MM.1S (cell line): ENCODE measurements around the gene BRS3.

Experiments
- EZH2 ChIP-seq: fragments of 300-600 bp; sonication (generic); optimal IDR thresholded peaks from 2 replicates; pipeline ENCODE3; 2017; ENCODE audit warnings: low read depth, mild to moderate bottlenecking, antibody characterized with exemption, low read length, mixed read lengths
- EZH2phosphoT487 ChIP-seq: fragments of 300-600 bp; sonication (generic); IDR thresholded peaks from 2 replicates; pipeline ENCODE4 v1.6.1; 2018; ENCODE audit warnings: antibody characterized with exemption, low read length
- TF ChIP-seq, protein P1 (sequence below): fragments of 300-600 bp; sonication (generic); IDR thresholded peaks from 2 replicates; pipeline ENCODE4 v1.5.1; 2016; ENCODE audit warnings: antibody characterized with exemption, low read length, mixed read lengths

DNA sequence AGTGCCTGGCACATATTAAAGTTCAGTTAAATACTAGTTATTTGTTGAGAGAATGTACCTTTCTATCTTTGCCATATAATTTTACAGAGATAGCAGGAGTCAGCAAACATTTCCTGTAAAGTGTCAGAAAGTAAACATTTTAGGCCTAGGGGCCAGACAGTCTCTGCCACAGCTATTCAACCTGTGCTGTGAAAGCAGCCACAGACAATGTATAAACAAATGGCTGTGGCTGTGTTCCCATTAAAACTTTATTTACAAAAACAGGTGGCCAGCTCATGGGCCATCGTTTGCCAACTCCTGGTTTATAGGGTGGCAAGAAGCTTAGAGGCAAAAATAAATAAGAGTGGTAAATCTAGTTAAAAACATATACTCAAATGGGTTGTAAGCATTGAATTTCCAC is 34.0 kb upstream of the BRS3 start:
- TF ChIP-seq EZH2phosphoT487 (no peak), EZH2 (no peak)
- TF ChIP-seq, protein P1, sequence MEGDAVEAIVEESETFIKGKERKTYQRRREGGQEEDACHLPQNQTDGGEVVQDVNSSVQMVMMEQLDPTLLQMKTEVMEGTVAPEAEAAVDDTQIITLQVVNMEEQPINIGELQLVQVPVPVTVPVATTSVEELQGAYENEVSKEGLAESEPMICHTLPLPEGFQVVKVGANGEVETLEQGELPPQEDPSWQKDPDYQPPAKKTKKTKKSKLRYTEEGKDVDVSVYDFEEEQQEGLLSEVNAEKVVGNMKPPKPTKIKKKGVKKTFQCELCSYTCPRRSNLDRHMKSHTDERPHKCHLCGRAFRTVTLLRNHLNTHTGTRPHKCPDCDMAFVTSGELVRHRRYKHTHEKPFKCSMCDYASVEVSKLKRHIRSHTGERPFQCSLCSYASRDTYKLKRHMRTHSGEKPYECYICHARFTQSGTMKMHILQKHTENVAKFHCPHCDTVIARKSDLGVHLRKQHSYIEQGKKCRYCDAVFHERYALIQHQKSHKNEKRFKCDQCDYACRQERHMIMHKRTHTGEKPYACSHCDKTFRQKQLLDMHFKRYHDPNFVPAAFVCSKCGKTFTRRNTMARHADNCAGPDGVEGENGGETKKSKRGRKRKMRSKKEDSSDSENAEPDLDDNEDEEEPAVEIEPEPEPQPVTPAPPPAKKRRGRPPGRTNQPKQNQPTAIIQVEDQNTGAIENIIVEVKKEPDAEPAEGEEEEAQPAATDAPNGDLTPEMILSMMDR: no peak
